ENCODE measurements around the gene ZFR2.
"Not testable (repeated sequence)": the region's sequence is repeated elsewhere in the genome, so short reads cannot be mapped to it uniquely, and the experiment has no call there.

ZFR2 gene

DNA sequence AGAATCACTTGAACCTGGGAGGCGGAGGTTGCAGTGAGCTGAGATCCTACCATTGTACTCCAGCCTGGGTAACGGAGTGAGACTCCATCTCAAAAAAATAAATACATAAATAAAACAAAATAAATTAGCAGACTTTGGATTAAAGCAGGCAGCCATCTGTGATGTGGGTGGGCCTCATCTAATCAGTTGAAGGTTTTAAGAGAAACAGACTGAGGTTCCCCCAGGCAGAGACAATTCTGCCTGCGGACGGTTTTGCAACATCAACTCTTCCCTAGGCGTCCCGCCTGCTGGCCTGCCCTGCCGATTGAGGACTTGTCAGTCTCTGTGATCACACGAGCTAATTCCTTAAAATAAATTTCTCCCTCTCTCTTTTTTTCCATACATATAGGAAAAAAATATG is 35.4 kb upstream of the ZFR2 start:
- TF ChIP-seq CTCF (conservative IDR thresholded peaks at IDR 0.05; ENCODE audit: control insufficient read depth, insufficient read depth, low read depth, low read length) = no peak
- H3K4me3 ChIP-seq (ENCODE audit: control insufficient read depth, low read depth, low read length) = no peak overlapping the region
- no peak for DNase-seq (ENCODE audit: low read depth)

DNA sequence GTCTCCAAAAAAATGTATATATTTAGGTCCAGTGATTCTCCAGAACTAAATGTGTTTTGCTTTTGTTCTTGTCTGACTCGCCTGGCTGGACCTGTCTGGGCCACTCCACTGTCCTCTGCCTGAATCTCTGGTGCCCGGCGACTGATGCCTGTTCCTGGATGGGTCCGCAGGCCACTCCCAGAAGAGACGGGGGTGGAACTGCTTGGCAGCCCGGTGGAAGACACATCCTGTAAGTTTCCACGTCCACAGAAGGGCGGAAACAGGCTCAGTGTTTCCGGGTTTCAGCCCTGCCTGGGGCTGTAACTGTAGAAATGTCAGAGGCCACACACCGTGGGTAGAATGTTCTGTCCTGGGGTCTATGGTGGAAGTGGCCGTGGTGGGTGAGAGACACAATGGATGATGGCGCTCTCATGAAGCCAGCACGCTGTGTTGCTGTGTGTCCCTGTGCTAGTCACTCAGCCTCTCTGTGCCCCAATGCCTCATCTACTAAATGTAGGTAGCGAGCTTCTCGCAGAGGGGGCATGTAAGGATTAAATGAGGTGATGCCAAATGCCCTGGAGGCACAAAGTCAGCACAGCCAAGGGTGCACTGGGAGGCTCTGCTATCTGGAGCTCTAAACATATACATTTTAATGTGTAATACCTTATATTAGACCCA is 33.6 kb upstream of the ZFR2 start:
- no peak for DNase-seq (ENCODE audit: low read depth)
- no peak for TF ChIP-seq CTCF (conservative IDR thresholded peaks at IDR 0.05; ENCODE audit: control insufficient read depth, insufficient read depth, low read depth, low read length)
- H3K4me3 ChIP-seq (ENCODE audit: control insufficient read depth, low read depth, low read length) = no peak overlapping the region

DNA sequence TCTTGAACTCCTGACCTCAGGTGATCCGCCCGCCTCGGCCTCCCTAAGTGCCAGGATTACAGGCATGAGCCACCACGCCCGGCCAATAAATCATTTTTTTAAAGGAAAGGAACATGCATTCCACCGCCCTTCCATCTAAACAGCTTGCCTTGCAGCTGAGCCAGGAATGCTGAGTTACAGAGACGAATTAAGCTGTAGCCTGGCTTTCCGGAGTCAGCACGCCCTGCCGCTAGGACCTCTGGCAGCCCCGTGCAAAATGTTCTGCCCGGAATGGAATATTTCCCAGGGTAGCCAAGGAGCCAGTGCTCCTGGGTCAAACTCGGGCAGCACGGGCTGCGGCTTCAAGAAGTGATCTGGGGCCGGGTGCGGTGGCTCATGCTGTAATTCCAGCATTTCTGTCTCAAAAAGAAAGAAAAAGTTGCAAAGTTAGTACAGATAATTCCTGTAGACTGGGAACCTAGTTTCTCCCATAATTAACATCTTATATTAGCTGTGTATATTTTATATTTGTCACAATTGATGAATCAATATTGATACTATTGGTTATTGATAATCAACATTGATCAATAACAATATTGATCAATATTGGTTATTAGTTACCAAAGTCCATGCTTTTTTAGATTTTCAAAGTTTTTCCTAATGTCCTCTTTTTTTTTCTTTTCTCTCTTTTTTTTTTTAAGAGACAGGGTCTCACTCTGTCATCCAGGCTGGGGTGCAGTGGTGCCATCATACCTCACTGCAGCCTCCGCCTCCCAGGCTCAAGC is 30.9 kb upstream of the ZFR2 start:
- no peak for DNase-seq (ENCODE audit: low read depth)
- no peak overlapping the region for H3K4me3 ChIP-seq (ENCODE audit: control insufficient read depth, low read depth, low read length)
- TF ChIP-seq CTCF (conservative IDR thresholded peaks at IDR 0.05; ENCODE audit: control insufficient read depth, insufficient read depth, low read depth, low read length) = no peak

GRCh38 chr19:3898426-3898825 is 29.6 kb upstream of the ZFR2 start:
- no peak for DNase-seq (ENCODE audit: low read depth)
- no peak for TF ChIP-seq CTCF (conservative IDR thresholded peaks at IDR 0.05; ENCODE audit: control insufficient read depth, insufficient read depth, low read depth, low read length)
- H3K4me3 ChIP-seq (ENCODE audit: control insufficient read depth, low read depth, low read length) = no peak overlapping the region

- no peak for TF ChIP-seq CTCF (conservative IDR thresholded peaks at IDR 0.05; ENCODE audit: control insufficient read depth, insufficient read depth, low read depth, low read length)
- no peak for DNase-seq (ENCODE audit: low read depth)
Measured at GRCh38 chr19:3897936-3898335, 29.1 kb upstream of the ZFR2 start.

GRCh38 chr19:3895788-3896187 is 26.9 kb upstream of the ZFR2 start:
- H3K4me3 ChIP-seq (ENCODE audit: control insufficient read depth, low read depth, low read length) = no peak overlapping the region
- no peak for DNase-seq (ENCODE audit: low read depth)
- no peak for TF ChIP-seq CTCF (conservative IDR thresholded peaks at IDR 0.05; ENCODE audit: control insufficient read depth, insufficient read depth, low read depth, low read length)

More at GRCh38 chr19:3897936-3898335, 29.1 kb upstream of the ZFR2 start:
- no peak overlapping the region for H3K4me3 ChIP-seq (ENCODE audit: control insufficient read depth, low read depth, low read length)

GRCh38 chr19:3894959-3895358 is 26.1 kb upstream of the ZFR2 start:
- not testable (repeated sequence) for H3K4me3 ChIP-seq (ENCODE audit: control insufficient read depth, low read depth, low read length); DNase-seq (ENCODE audit: low read depth)

All from fibroblast of mammary gland (primary cell).